NCI-H345 treated with DMSO at 0.1 percent for 48 hours (cell line): ENCODE data around the gene PMEPA1.

Source experiments
- DNase-seq: peaks from one replicate; lab custom pipeline; 2025; ENCODE audit not compliant: unreplicated experiment; lab: John Stamatoyannopoulos, UW

The PMEPA1 gene

DNA sequence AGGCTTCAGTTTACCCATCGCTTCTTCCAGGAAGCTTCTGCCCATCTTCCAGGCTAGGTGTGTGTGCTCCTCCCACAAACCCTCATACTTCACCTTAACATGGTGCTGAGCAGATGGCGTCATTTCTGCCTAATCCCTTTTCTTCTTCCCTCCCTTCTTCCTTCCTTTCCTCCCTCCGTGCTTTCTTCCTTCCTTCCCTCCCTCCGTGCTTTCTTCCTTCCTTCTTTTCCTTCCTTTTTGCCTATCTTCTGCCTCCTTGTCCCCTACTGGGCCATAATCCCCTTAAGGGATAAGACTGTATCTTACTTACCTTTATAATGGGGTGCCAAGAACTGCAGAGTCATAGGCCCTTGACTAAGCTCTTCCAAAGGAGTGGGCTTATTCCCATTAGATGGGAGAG, 27.5 kb upstream of the PMEPA1 start:
- no peak for DNase-seq

DNA sequence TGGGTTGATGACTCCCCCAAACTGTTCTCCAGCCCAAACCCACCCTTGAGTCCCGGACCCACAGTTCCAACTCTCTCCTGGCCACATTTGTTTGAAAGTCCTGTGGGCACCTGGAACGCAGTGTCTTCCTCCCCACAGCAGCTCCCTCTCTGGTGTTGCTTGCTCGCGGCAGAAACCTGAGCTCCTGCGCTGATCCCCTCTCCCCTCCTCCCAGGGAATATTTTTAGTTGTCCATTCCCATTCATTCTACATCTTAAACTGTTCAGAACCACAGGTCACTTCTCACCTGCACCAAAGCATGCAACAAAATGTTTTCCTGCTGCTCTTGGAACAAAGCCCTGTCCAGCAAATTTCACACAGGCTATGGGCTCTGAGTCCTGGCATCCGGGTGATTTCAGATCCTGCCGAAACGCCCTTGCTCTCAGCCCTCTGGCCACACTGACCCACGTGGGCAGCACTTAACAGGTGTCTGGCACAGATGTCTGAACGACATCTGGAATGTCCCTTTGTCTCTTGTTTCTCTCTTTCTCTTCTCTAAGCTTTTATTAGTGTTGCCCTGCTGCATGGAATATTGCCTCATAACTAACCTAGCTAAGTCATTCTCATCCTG, 27.0 kb upstream of the PMEPA1 start:
- no peak for DNase-seq

GRCh38 chr20:57735831-57736737, 26.3 kb upstream of the PMEPA1 start:
- DNase-seq, result no peak

GRCh38 chr20:57734754-57735153, 24.9 kb upstream of the PMEPA1 start:
- DNase-seq, result no peak

- DNase-seq, result no peak
Measured at GRCh38 chr20:57732226-57732625, 22.4 kb upstream of the PMEPA1 start.

DNA sequence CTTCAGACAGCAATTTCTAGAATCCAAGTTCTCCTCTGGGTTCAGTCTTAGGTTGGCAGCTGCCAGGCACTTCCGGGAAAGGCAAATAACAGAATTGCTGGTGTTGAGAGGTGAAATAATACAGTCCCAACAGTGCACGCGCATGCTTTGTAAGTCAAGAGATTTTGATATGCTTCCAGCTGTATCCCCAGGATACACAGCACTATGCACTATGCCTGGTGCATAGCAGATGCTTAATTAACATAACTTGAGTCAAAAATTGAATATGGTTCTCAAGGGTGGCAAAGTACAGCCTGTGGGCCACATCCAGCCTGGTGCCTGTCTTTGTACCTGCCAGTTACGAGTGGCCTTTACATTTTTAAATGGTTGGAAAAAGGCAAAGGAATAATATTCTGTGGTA, 18.9 kb upstream of the PMEPA1 start:
- DNase-seq, result no peak

GRCh38 chr20:57727863-57728262, 18.0 kb upstream of the PMEPA1 start:
- DNase-seq, result no peak

DNA sequence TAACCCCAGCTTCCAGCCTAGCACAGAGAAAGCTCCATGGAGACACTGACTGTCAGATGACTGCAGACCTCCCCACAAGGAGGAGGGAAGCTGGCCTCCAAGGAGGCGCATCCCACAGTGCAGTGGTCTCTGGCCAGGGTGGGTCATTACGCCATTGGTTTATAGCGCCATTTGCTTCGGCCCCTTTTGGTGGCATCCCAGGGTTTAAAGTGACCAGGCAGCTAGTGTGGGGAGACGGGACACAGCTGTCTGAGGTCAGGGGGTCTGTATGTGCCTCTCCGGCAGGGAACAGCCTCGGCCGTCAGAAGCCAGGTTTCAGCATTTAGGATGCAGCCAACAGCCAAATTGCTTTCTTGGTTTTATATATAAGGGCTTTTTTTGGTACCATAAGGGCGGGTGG, 15.8 kb upstream of the PMEPA1 start:
- no peak for DNase-seq

- DNase-seq, result no peak
Measured at GRCh38 chr20:57724610-57725405, 15.0 kb upstream of the PMEPA1 start.

DNA sequence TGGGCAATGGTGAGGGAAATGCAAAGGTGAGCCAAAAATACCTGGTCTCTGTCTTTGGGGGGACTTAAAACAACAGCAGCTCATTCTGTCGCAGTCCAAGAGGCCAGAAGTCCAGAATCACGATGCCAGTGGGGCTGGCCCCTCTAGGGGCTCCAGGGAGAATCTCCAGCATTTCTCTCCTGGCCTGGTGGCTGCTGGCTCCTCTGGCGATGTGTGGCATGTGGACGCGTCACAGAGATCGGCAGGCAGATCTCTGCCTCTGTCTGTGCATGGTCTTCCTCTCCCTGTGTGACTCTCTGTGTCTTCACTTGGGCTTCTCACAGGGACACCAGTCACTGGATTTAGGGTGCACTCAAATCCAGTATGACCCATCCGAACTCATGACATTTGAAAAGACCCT, 14.0 kb upstream of the PMEPA1 start:
- no peak for DNase-seq

DNA sequence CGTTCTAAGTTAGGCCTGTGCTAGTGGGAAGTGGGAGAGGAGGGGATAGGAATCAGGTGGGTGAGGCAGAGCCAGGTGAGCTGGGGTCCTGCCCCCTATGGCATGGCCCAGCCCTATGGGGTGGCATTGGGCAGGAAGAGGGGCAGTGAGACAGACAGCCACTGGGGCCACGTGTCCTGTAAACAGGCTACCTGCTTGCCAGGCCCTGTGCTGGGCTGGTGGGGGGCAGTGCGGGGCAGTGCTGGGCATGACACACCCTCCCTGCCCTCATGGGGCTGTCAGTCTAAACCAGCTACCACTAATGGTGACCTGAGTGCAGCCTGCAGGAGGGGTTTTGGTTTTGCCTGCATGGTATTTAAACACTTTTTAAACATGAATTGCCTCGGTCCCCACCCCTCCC, 10.1 kb upstream of the PMEPA1 start:
- DNase-seq, result no peak

- DNase-seq, result no peak
Measured at GRCh38 chr20:57718490-57719009, 8.7 kb upstream of the PMEPA1 start.

DNA sequence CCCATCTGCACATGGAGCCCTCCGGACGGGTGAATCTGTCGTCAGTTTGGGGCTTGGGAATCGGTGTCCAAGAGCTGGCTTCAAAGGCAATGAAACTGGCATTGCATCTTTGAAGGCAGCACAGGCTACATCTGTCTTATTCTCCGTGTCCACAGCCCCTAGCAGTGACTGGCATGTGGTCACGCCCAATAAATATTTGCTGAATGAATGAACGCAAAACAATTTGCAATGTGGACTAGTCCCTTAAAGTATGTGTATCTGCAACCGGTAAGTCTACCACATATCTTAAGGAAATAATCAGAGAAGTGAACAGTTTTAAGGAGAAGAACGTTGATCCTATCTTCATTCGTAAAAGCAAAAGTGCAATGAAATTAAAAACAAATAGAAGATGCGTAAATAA, 8.0 kb upstream of the PMEPA1 start:
- DNase-seq, result no peak

GRCh38 chr20:57716901-57717300, 7.1 kb upstream of the PMEPA1 start:
- DNase-seq, result no peak

DNA sequence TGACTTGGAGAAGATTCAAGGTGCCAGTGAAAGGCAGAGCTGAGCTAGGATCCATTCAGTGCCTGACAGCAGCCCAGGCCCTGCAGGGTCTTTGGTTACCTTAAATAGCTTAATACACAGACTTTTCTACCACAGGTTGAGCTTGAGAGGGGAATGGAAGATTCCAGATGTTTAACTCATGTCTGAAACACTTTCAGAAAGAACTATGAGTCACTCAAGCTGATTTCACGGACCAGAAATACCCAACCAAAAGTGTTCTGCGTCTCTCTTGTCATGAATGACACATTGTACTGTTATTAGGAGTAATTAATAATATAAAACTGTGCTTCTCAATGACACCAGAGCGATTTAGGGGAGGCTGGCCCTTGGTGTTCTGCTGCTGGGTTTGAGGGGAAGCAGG, 6.4 kb upstream of the PMEPA1 start:
- no peak for DNase-seq

GRCh38 chr20:57715268-57715904, 5.6 kb upstream of the PMEPA1 start:
- no peak for DNase-seq

GRCh38 chr20:57714409-57715267, 4.8 kb upstream of the PMEPA1 start:
- DNase-seq, result no peak

- DNase-seq, result no peak
Measured at GRCh38 chr20:57713951-57714350, 4.1 kb upstream of the PMEPA1 start.

GRCh38 chr20:57713505-57713903, 3.7 kb upstream of the PMEPA1 start:
- DNase-seq, result no peak

GRCh38 chr20:57712851-57713504, 3.2 kb upstream of the PMEPA1 start:
- no peak for DNase-seq
